CD8-positive, alpha-beta memory T cell (primary cell): ENCODE measurements around the gene NWD2. TPM values are rescaled to one million over a fixed set of nuclear protein-coding genes. Genes with fewer than 3 reads are reported as not detected.

Experiments
- CTCF ChIA-PET: fragments of 350-600 bp; sonication (Branson Sonifier 250); formaldehyde crosslinking; loops from one replicate; lab custom pipeline; 2021; ENCODE audit warnings: antibody characterized with exemption; lab: Charles Lee
- POLR2A ChIA-PET: fragments of 350-600 bp; sonication (Branson Sonifier 250); formaldehyde crosslinking; loops from one replicate; lab custom pipeline; 2021; ENCODE audit warnings: antibody characterized with exemption; lab: Charles Lee
- DNase-seq, 5 donors: peaks; one replicate each; pipeline versions ENCODE4 v3.0.0 to v3.0.0-alpha.2; 2020 to 2022; ENCODE audit warnings: mixed read lengths in 1 of 5
- H3K27ac ChIP-seq: one replicate; pipeline ENCODE4 v1.7.0; 2013; ENCODE audit warnings: low read depth, mild to moderate bottlenecking, low read length, moderate library complexity
- H3K27me3 ChIP-seq: 2 replicates; pipeline ENCODE4 v1.7.0; 2013; ENCODE audit warnings: low read length, mild to moderate bottlenecking; ENCODE audit not compliant: insufficient read depth, poor library complexity, severe bottlenecking
- H3K36me3 ChIP-seq: 2 replicates; pipeline ENCODE4 v1.7.0; 2013; ENCODE audit warnings: mild to moderate bottlenecking, low read length, moderate library complexity; ENCODE audit not compliant: insufficient read depth
- H3K4me1 ChIP-seq: 2 replicates; pipeline ENCODE4 v1.7.0; 2013; ENCODE audit warnings: mild to moderate bottlenecking, low read length, moderate library complexity; ENCODE audit not compliant: insufficient read depth
- H3K4me3 ChIP-seq: 2 replicates; pipeline ENCODE4 v1.7.0; 2013; ENCODE audit warnings: mild to moderate bottlenecking, low read length
- H3K9me3 ChIP-seq: 2 replicates; pipeline ENCODE4 v1.7.0; 2013; ENCODE audit warnings: mild to moderate bottlenecking, low read length
- H3K27ac Mint-ChIP-seq, 8 donors: one replicate each; pipeline ENCODE4 v1.8.0; 2020 to 2021; ENCODE audit warnings: mixed read lengths in 8 of 8, mild to moderate bottlenecking in 6 of 8, inconsistent platforms in 3 of 8, moderate library complexity in 3 of 8
- H3K27me3 Mint-ChIP-seq, 2 donors: one replicate each; pipeline ENCODE4 v1.8.0; 2020 to 2021; ENCODE audit warnings: mixed read lengths in 2 of 2, mild to moderate bottlenecking in 1 of 2, moderate library complexity in 1 of 2
- H3K36me3 Mint-ChIP-seq, 3 donors: one replicate each; pipeline ENCODE4 v1.8.0; 2020 to 2021; ENCODE audit warnings: mixed read lengths in 3 of 3, inconsistent platforms in 1 of 3, mild to moderate bottlenecking in 1 of 3
- H3K4me1 Mint-ChIP-seq, 3 donors: one replicate each; pipeline ENCODE4 v1.8.0; 2020 to 2021; ENCODE audit warnings: mixed read lengths in 3 of 3, inconsistent platforms in 1 of 3, mild to moderate bottlenecking in 1 of 3
- H3K4me3 Mint-ChIP-seq, 7 donors: one replicate each; pipeline ENCODE4 v1.8.0; 2020 to 2021; ENCODE audit warnings: mixed read lengths in 7 of 7, mild to moderate bottlenecking in 6 of 7, moderate library complexity in 4 of 7, inconsistent platforms in 2 of 7
- H3K9me3 Mint-ChIP-seq, 5 donors: one replicate each; pipeline ENCODE4 v1.8.0; 2020 to 2022; ENCODE audit warnings: mixed read lengths in 5 of 5, mild to moderate bottlenecking in 3 of 5, moderate library complexity in 2 of 5, inconsistent platforms in 1 of 5
- polyA plus RNA-seq: library from polyadenylated mRNA; unstranded; fragments of 300-500 nt; fragmentation: Illumina TruSeq; gene quantifications from one replicate; pipeline ENCODE4 v1.2.3, GENCODE V29; 2021
- total RNA-seq, 2 experiments: library from RNA; stranded (reverse); gene quantifications; one replicate each; pipeline ENCODE4 v1.2.3, GENCODE V29; 2021

The NWD2 gene
- total and polyA plus RNA-seq, 3 experiments from 2014 or later, result not detected

GRCh38 chr4:37470245-37470644 lies 225.7 kb downstream of the NWD2 start:
- Histone ChIP-seq H3K27ac (no peak overlapping the region), H3K4me3 (no peak overlapping the region), H3K27me3 (no peaks in the 10 kb centered on the region), H3K9me3 (no peaks in the 10 kb centered on the region), H3K36me3 (no peaks in the 10 kb centered on the region), H3K4me1 (no peaks in the 10 kb centered on the region)
- Mint-ChIP-seq H3K27me3 (peaks cover 3 to 22% of the 10 kb centered on the region in 2 donors), H3K27ac (no peak overlapping the region), H3K4me1 (no peaks in the 10 kb centered on the region), H3K9me3 (no peaks in the 10 kb centered on the region), H3K4me3 (no peak overlapping the region), H3K36me3 (no peaks in the 10 kb centered on the region)
- CTCF ChIA-PET, result no interaction called here
- DNase-seq, result no peak
- POLR2A ChIA-PET, result no interaction called here

- no peaks in the 10 kb centered on the region for H3K36me3 Mint-ChIP-seq
- no peaks in the 10 kb centered on the region for H3K4me1 ChIP-seq
- no peaks in the 10 kb centered on the region for H3K4me1 Mint-ChIP-seq
- no peaks in the 10 kb centered on the region for H3K9me3 ChIP-seq
- H3K27ac Mint-ChIP-seq, result no peak overlapping the region
- no peak for DNase-seq
- no peaks in the 10 kb centered on the region for H3K27me3 ChIP-seq
- POLR2A ChIA-PET, result no interaction called here
- no peak overlapping the region for H3K4me3 ChIP-seq
- H3K36me3 ChIP-seq, result no peaks in the 10 kb centered on the region
- H3K27me3 Mint-ChIP-seq, result peaks cover 3 to 23% of the 10 kb centered on the region in 2 donors
- CTCF ChIA-PET, result no interaction called here
- H3K4me3 Mint-ChIP-seq, result no peak overlapping the region
- no peaks in the 10 kb centered on the region for H3K9me3 Mint-ChIP-seq
- H3K27ac ChIP-seq, result no peak overlapping the region
These were observed 226.6 kb downstream of the NWD2 start for GRCh38 chr4:37471093-37471492.

GRCh38 chr4:37471971-37472370 lies 227.4 kb downstream of the NWD2 start:
- Mint-ChIP-seq H3K27ac (no peak overlapping the region), H3K4me3 (no peak overlapping the region), H3K27me3 (peaks cover 3 to 28% of the 10 kb centered on the region in 2 donors), H3K9me3 (no peaks in the 10 kb centered on the region), H3K4me1 (no peaks in the 10 kb centered on the region), H3K36me3 (no peaks in the 10 kb centered on the region)
- DNase-seq, result no peak
- no peaks in the 10 kb centered on the region for H3K4me1 ChIP-seq
- no peak overlapping the region for H3K4me3 ChIP-seq
- POLR2A ChIA-PET, result no interaction called here
- H3K36me3 ChIP-seq, result no peaks in the 10 kb centered on the region
- CTCF ChIA-PET, result no interaction called here
- H3K9me3 ChIP-seq, result no peaks in the 10 kb centered on the region
- no peak overlapping the region for H3K27ac ChIP-seq
- no peaks in the 10 kb centered on the region for H3K27me3 ChIP-seq

GRCh38 chr4:37473807-37474206 lies 229.3 kb downstream of the NWD2 start:
- Mint-ChIP-seq H3K4me3 (no peak overlapping the region), H3K4me1 (no peaks in the 10 kb centered on the region), H3K27ac (no peak overlapping the region), H3K36me3 (no peaks in the 10 kb centered on the region), H3K9me3 (no peaks in the 10 kb centered on the region), H3K27me3 (peaks cover 6 to 33% of the 10 kb centered on the region in 2 donors)
- no peaks in the 10 kb centered on the region for H3K27me3 ChIP-seq
- no peaks in the 10 kb centered on the region for H3K4me1 ChIP-seq
- CTCF ChIA-PET, result no interaction called here
- H3K4me3 ChIP-seq, result no peak overlapping the region
- no peak for DNase-seq
- no peaks in the 10 kb centered on the region for H3K36me3 ChIP-seq
- POLR2A ChIA-PET, result no interaction called here
- H3K27ac ChIP-seq, result no peak overlapping the region
- H3K9me3 ChIP-seq, result no peaks in the 10 kb centered on the region

- ChIA-PET CTCF (no interaction called here), POLR2A (no interaction called here)
These were observed 230.5 kb downstream of the NWD2 start for GRCh38 chr4:37475087-37475486.

GRCh38 chr4:37475776-37476175 lies 231.2 kb downstream of the NWD2 start:
- Histone ChIP-seq H3K9me3 (no peaks in the 10 kb centered on the region), H3K4me3 (no peak overlapping the region), H3K27ac (no peak overlapping the region), H3K27me3 (no peaks in the 10 kb centered on the region), H3K4me1 (no peaks in the 10 kb centered on the region), H3K36me3 (no peaks in the 10 kb centered on the region)
- H3K36me3 Mint-ChIP-seq, result no peaks in the 10 kb centered on the region
- H3K9me3 Mint-ChIP-seq, result peaks cover 0 to 1% (median 0%) of the 10 kb centered on the region in 5 donors
- peaks cover 7 to 41% of the 10 kb centered on the region in 2 donors for H3K27me3 Mint-ChIP-seq
- H3K4me3 Mint-ChIP-seq, result no peak overlapping the region
- H3K4me1 Mint-ChIP-seq, result no peaks in the 10 kb centered on the region
- H3K27ac Mint-ChIP-seq, result no peak overlapping the region
- POLR2A ChIA-PET, result no interaction called here
- CTCF ChIA-PET, result no interaction called here
- DNase-seq, result no peak

More at GRCh38 chr4:37475087-37475486, 230.5 kb downstream of the NWD2 start:
- Histone ChIP-seq H3K27ac (no peak overlapping the region), H3K4me1 (no peaks in the 10 kb centered on the region), H3K27me3 (no peaks in the 10 kb centered on the region), H3K9me3 (no peaks in the 10 kb centered on the region), H3K4me3 (no peak overlapping the region), H3K36me3 (no peaks in the 10 kb centered on the region)
- Mint-ChIP-seq H3K27ac (no peak overlapping the region), H3K27me3 (peaks cover 7 to 43% of the 10 kb centered on the region in 2 donors), H3K9me3 (peaks cover 0 to 1% (median 0%) of the 10 kb centered on the region in 5 donors), H3K4me3 (no peak overlapping the region), H3K4me1 (no peaks in the 10 kb centered on the region), H3K36me3 (no peaks in the 10 kb centered on the region)
- no peak for DNase-seq

- no peak overlapping the region for H3K27ac Mint-ChIP-seq
- Histone ChIP-seq H3K36me3 (no peaks in the 10 kb centered on the region), H3K4me1 (no peaks in the 10 kb centered on the region), H3K9me3 (no peaks in the 10 kb centered on the region), H3K27ac (no peak overlapping the region), H3K27me3 (no peaks in the 10 kb centered on the region), H3K4me3 (no peak overlapping the region)
- no peaks in the 10 kb centered on the region for H3K36me3 Mint-ChIP-seq
- no peaks in the 10 kb centered on the region for H3K4me1 Mint-ChIP-seq
- no peak overlapping the region for H3K4me3 Mint-ChIP-seq
- peaks cover 7 to 42% of the 10 kb centered on the region in 2 donors for H3K27me3 Mint-ChIP-seq
- peaks cover 0 to 1% (median 0%) of the 10 kb centered on the region in 5 donors for H3K9me3 Mint-ChIP-seq
- no peak for DNase-seq
- ChIA-PET POLR2A (no interaction called here), CTCF (no interaction called here)
These were observed 231.7 kb downstream of the NWD2 start for GRCh38 chr4:37476256-37476655.

GRCh38 chr4:37476691-37477090 lies 232.1 kb downstream of the NWD2 start:
- Histone ChIP-seq H3K27me3 (no peaks in the 10 kb centered on the region), H3K27ac (no peak overlapping the region), H3K36me3 (no peaks in the 10 kb centered on the region), H3K4me3 (no peak overlapping the region), H3K9me3 (no peaks in the 10 kb centered on the region), H3K4me1 (no peaks in the 10 kb centered on the region)
- Mint-ChIP-seq H3K36me3 (no peaks in the 10 kb centered on the region), H3K4me3 (no peak overlapping the region), H3K27ac (no peak overlapping the region), H3K9me3 (peaks cover 0 to 3% (median 2%) of the 10 kb centered on the region in 5 donors), H3K4me1 (no peaks in the 10 kb centered on the region), H3K27me3 (peaks cover 7 to 44% of the 10 kb centered on the region in 2 donors)
- CTCF ChIA-PET, result no interaction called here
- DNase-seq, result no peak
- POLR2A ChIA-PET, result no interaction called here

GRCh38 chr4:37477126-37477525 lies 232.6 kb downstream of the NWD2 start:
- H3K27ac Mint-ChIP-seq, result no peak overlapping the region
- no peaks in the 10 kb centered on the region for H3K27me3 ChIP-seq
- H3K36me3 Mint-ChIP-seq, result no peaks in the 10 kb centered on the region
- DNase-seq, result no peak
- H3K36me3 ChIP-seq, result no peaks in the 10 kb centered on the region
- CTCF ChIA-PET, result no interaction called here
- H3K4me3 Mint-ChIP-seq, result no peak overlapping the region
- no peak overlapping the region for H3K4me3 ChIP-seq
- H3K9me3 ChIP-seq, result no peaks in the 10 kb centered on the region
- POLR2A ChIA-PET, result no interaction called here
- H3K9me3 Mint-ChIP-seq, result peaks cover 0 to 3% (median 2%) of the 10 kb centered on the region in 5 donors
- H3K4me1 Mint-ChIP-seq, result no peaks in the 10 kb centered on the region
- peaks cover 7 to 44% of the 10 kb centered on the region in 2 donors for H3K27me3 Mint-ChIP-seq
- no peak overlapping the region for H3K27ac ChIP-seq
- no peaks in the 10 kb centered on the region for H3K4me1 ChIP-seq
